ENCODE data around the gene GSPT1. TPM values are rescaled to one million over a fixed set of nuclear protein-coding genes. Genes with fewer than 3 reads are reported as not detected.

GSPT1 gene
- polyA plus RNA-seq, 1 donor from 2014 or later: 31.3 TPM

DNA sequence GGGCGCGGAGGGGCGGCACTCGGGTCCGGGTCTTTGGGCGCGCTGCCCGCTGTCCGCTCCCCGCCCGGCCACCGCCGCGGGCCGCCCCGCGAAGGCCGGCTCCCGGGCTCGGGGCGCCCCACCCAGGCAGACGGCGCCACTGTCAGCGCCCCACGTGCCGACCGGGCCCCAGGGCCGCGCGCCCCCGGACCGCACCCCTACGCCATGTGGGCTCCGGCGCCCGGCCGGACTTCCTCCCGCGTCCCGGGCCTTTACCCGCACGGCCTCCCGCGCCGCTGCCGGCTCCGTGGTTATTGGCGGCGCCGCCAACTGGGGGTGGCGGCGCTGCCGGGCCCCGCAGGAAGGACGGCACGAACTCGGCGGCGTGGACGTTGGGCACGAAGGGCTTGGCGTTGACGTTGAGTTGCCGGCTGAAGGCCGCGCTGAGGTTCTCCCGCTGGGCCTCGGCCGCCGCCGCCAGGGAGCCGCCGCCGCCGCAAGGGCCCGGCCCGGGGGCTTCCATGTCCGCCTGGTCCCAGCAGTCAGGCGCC is 577 bp downstream of the GSPT1 start:
- Histone ChIP-seq H3K27ac (ENCODE audit: low read length) (peak overlapping the region; percentile 73), H3K9me2 (ENCODE audit: insufficient read depth, low read length) (no peaks in the 10 kb centered on the region), H3F3A (ENCODE audit: insufficient read depth, low read length, poor library complexity, severe bottlenecking) (no peaks in the 10 kb centered on the region), H3K27me3 (ENCODE audit: insufficient read depth, low read depth, low read length) (no peaks in the 10 kb centered on the region), H3K4me3 (ENCODE audit: low read length) (peak overlapping the region; percentile 85), H3K4me2 (ENCODE audit: low read length) (no peak overlapping the region), H3K79me2 (replicated peaks; ENCODE audit: insufficient read depth, low read length) (peaks cover 42% of the 10 kb centered on the region), H3K9ac (ENCODE audit: low read length) (peak overlapping the region; percentile 79), H3K9me3 (ENCODE audit: low read length) (no peaks in the 10 kb centered on the region), H2AFZ (ENCODE audit: low read depth, low read length) (no peak overlapping the region), H3K36me3 (ENCODE audit: insufficient read depth, low read length) (no peaks in the 10 kb centered on the region), H4K20me1 (ENCODE audit: insufficient read depth) (no peaks in the 10 kb centered on the region)
- no peak for TF ChIP-seq RAD21 (conservative IDR thresholded peaks at IDR 0.05)
- TF ChIP-seq MXI1 (conservative IDR thresholded peaks at IDR 0.05; ENCODE audit: poor library complexity, severe bottlenecking): peak; percentile 65
- TF ChIP-seq EZH2 (IDR thresholded peaks at IDR 0.05; ENCODE audit: borderline replicate concordance, insufficient read depth, low read length, poor library complexity, severe bottlenecking): no peak
- TF ChIP-seq EP300 (conservative IDR thresholded peaks at IDR 0.05; ENCODE audit: poor library complexity, severe bottlenecking): no peak
- TF ChIP-seq, protein P1, sequence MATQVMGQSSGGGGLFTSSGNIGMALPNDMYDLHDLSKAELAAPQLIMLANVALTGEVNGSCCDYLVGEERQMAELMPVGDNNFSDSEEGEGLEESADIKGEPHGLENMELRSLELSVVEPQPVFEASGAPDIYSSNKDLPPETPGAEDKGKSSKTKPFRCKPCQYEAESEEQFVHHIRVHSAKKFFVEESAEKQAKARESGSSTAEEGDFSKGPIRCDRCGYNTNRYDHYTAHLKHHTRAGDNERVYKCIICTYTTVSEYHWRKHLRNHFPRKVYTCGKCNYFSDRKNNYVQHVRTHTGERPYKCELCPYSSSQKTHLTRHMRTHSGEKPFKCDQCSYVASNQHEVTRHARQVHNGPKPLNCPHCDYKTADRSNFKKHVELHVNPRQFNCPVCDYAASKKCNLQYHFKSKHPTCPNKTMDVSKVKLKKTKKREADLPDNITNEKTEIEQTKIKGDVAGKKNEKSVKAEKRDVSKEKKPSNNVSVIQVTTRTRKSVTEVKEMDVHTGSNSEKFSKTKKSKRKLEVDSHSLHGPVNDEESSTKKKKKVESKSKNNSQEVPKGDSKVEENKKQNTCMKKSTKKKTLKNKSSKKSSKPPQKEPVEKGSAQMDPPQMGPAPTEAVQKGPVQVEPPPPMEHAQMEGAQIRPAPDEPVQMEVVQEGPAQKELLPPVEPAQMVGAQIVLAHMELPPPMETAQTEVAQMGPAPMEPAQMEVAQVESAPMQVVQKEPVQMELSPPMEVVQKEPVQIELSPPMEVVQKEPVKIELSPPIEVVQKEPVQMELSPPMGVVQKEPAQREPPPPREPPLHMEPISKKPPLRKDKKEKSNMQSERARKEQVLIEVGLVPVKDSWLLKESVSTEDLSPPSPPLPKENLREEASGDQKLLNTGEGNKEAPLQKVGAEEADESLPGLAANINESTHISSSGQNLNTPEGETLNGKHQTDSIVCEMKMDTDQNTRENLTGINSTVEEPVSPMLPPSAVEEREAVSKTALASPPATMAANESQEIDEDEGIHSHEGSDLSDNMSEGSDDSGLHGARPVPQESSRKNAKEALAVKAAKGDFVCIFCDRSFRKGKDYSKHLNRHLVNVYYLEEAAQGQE (IDR thresholded peaks at IDR 0.05; ENCODE audit: borderline replicate concordance): no peak
- TF ChIP-seq, protein P2, sequence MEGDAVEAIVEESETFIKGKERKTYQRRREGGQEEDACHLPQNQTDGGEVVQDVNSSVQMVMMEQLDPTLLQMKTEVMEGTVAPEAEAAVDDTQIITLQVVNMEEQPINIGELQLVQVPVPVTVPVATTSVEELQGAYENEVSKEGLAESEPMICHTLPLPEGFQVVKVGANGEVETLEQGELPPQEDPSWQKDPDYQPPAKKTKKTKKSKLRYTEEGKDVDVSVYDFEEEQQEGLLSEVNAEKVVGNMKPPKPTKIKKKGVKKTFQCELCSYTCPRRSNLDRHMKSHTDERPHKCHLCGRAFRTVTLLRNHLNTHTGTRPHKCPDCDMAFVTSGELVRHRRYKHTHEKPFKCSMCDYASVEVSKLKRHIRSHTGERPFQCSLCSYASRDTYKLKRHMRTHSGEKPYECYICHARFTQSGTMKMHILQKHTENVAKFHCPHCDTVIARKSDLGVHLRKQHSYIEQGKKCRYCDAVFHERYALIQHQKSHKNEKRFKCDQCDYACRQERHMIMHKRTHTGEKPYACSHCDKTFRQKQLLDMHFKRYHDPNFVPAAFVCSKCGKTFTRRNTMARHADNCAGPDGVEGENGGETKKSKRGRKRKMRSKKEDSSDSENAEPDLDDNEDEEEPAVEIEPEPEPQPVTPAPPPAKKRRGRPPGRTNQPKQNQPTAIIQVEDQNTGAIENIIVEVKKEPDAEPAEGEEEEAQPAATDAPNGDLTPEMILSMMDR (IDR thresholded peaks at IDR 0.05; ENCODE audit: poor library complexity, severe bottlenecking): peak; percentile 43
- no peak for TF ChIP-seq TAF1 (IDR thresholded peaks at IDR 0.05; ENCODE audit: low read depth)
- no peak for TF ChIP-seq POLR2AphosphoS5 (IDR thresholded peaks at IDR 0.05)

- peak overlapping the region; percentile 94 for H3K4me2 ChIP-seq (ENCODE audit: low read length)
- H3K9me3 ChIP-seq (ENCODE audit: low read length): no peaks in the 10 kb centered on the region
- no peaks in the 10 kb centered on the region for H3K9me2 ChIP-seq (ENCODE audit: insufficient read depth, low read length)
- no peak overlapping the region for H3K27ac ChIP-seq (ENCODE audit: low read length)
- H3K4me3 ChIP-seq (ENCODE audit: low read length): peak overlapping the region; percentile 85
- H3K9ac ChIP-seq (ENCODE audit: low read length): peak overlapping the region; percentile 79
- H4K20me1 ChIP-seq (ENCODE audit: insufficient read depth): no peaks in the 10 kb centered on the region
- H3K79me2 ChIP-seq (replicated peaks; ENCODE audit: insufficient read depth, low read length): peaks cover 46% of the 10 kb centered on the region
- TF ChIP-seq SMC3 (conservative IDR thresholded peaks at IDR 0.05; ENCODE audit: poor library complexity): no peak
- TF ChIP-seq EZH2 (IDR thresholded peaks at IDR 0.05; ENCODE audit: borderline replicate concordance, insufficient read depth, low read length, poor library complexity, severe bottlenecking): no peak
- TF ChIP-seq TAF1 (IDR thresholded peaks at IDR 0.05; ENCODE audit: low read depth): no peak
- no peak for TF ChIP-seq RAD21 (conservative IDR thresholded peaks at IDR 0.05)
- TF ChIP-seq, protein P1 (IDR thresholded peaks at IDR 0.05; ENCODE audit: borderline replicate concordance): no peak
- no peaks in the 10 kb centered on the region for H3K36me3 ChIP-seq (ENCODE audit: insufficient read depth, low read length)
- H2AFZ ChIP-seq (ENCODE audit: low read depth, low read length): no peak overlapping the region
- no peaks in the 10 kb centered on the region for H3F3A ChIP-seq (ENCODE audit: insufficient read depth, low read length, poor library complexity, severe bottlenecking)
- H3K27me3 ChIP-seq (ENCODE audit: insufficient read depth, low read depth, low read length): no peaks in the 10 kb centered on the region
These were observed 1.3 kb downstream of the GSPT1 start for GRCh38 chr16:11914210-11915113.

Measured in neural cell (in vitro differentiated cells).